GM18507 (cell line): Measurements from ENCODE around the gene TRIP6.

Experiments
- DNase-seq: peaks from one replicate; pipeline ENCODE4 v3.0.0; 2011; ENCODE audit warnings: low read depth; ENCODE audit not compliant: insufficient read length; ENCODE audit errors: extremely low spot score
- FAIRE-seq: peaks from 2 replicates; lab custom pipeline; 2011; peaks lifted over from hg19 to GRCh38; lab: Jason Lieb, UNC

The TRIP6 gene

GRCh38 chr7:100886936-100887515 is 19.8 kb downstream of the TRIP6 start:
- FAIRE-seq (no peak), DNase-seq (no peak)

GRCh38 chr7:100887516-100888290 is 20.5 kb downstream of the TRIP6 start:
- peak; percentile 98 for FAIRE-seq
- peak; percentile 70 for DNase-seq

- no peak for DNase-seq
- FAIRE-seq: no peak
Measured at GRCh38 chr7:100888291-100888987, 21.3 kb downstream of the TRIP6 start.

DNA sequence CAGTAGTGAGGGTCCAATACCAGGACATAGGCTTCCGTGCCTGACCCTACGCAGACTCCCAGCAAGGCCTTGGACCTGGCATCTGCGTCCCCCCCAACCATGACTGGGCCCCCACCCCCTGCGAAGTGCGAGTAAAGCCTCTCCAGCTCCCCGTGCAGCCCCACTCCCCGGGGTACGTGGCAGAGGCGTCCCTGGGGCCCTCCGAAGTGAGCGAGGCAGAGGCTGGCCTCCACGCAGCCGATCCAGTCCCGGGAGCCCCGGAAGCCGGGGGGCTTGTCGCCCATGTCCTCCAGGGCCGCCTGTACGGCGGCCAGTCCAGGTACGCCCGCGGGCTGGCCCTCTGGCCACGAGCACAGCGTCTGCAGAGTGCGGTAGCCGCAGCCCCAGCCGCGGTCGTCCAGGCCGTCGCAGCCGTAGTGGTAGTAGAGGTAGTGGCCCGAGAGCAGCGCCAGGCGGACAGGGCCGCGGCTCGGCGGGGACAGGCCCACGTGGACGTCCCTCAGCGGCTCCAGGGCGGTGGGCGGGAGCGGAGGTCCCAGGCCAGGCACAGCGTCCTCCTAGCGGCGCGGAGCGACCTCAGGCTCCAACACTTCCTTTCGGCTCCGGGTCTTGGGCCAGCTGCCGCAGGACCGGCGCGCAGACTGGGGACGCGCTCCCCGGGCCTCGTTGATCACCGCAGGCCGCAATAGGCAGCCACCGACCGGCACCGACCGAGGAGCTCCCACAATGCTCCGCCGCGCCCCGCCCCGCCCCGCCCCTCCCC is 22.0 kb downstream of the TRIP6 start, which contains the start of gene UFSP1:
Gene UFSP1, minus strand, starts transcription at position 728 of the 763 bp plus-strand sequence. Its CDS starts 444 bp downstream, at position 284.
- FAIRE-seq: no peak
- DNase-seq: no peak

GRCh38 chr7:100890653-100891567 is 23.7 kb downstream of the TRIP6 start:
- FAIRE-seq: no peak
- DNase-seq: no peak

DNA sequence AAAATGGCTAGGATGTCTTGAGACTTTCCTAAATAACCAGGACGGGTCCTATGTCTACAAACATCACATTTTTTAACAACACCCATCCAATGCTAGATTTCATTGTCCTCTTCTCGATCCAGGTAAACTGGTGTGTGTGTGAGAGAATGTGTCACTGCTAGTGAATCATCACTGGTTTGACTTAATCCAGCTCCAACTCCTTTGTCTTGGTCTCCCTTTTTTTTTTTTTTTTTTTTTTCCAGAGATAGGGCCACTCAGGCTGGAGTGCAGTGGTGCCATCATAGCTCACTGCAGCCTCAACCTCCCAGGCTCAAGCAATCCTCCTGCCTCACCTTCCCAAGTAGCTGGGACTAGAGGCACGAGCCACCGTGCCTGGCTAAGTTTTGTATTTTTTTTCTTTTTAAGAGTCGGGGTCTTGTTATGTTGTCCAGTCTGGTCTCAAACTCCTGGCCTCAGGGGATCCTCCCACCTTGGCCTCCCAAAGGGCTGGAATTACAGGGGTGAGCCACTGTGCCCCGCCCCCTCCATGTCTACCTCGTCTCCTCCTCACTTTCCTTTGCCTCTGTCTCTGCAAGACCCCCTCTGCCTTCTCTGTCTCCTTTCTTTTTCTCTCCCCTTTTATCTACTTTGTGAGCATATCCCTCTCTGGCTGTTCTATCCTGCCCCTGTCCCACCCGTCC is 24.5 kb downstream of the TRIP6 start:
- DNase-seq (no peak), FAIRE-seq (no peak)

DNA sequence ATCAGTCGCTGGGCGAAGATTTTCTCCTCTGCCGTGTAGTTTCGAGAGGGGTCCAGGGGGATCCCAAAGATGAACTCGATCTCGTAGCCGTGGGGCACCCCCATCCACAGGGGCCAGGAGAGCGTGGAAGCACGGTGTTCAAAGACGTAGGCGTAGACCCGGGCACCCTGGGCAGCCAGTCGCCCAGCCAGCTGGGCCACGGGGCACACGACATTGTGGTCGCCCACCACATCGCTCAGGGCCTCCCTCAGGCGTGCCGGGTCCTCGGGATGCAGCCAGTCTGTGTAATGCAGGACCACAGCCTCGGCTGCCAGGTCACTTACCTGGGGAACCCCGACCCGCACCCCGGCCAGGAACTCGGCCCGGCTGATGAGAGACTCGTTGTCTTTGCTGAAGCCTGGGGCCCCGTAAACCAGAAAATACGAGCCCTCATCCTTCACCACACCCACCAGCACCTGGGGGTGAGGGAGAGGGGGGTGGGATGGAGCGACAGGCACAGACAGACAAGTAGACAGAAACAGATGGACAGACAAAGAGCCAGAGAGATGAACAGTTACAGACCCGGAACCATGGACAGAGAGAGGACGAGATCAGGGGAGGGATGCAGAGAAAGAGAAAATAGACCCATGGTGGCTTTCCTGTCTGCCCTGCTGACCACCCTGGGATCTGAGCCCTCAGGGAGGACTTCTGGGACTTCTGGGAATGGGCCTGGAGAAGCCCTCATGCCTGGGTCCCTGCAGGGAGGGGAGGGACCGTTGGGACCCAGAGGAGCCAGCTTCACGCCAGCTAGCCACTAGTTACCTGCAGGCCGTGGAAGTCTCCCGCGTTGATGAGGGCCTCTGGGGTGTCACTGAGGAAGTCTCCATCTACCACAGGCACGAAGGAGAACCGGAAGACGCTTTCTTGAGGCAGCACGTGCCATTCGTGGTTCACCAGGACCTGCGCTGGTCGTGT is 25.5 kb downstream of the TRIP6 start:
- FAIRE-seq: no peak
- no peak for DNase-seq

GRCh38 chr7:100893318-100893895 is 26.2 kb downstream of the TRIP6 start:
- FAIRE-seq (no peak), DNase-seq (no peak)

GRCh38 chr7:100893910-100894721 is 26.9 kb downstream of the TRIP6 start:
- no peak for DNase-seq
- FAIRE-seq: no peak

GRCh38 chr7:100894860-100895700 is 27.9 kb downstream of the TRIP6 start:
- DNase-seq: no peak
- no peak for FAIRE-seq

- no peak for DNase-seq
- FAIRE-seq: no peak
Measured at GRCh38 chr7:100895701-100895955, 28.4 kb downstream of the TRIP6 start, which contains the start of gene ACHE. ACHE (minus strand) TSS chr7:100895888; CDS start chr7:100894232, 1,656 bp downstream.

DNA sequence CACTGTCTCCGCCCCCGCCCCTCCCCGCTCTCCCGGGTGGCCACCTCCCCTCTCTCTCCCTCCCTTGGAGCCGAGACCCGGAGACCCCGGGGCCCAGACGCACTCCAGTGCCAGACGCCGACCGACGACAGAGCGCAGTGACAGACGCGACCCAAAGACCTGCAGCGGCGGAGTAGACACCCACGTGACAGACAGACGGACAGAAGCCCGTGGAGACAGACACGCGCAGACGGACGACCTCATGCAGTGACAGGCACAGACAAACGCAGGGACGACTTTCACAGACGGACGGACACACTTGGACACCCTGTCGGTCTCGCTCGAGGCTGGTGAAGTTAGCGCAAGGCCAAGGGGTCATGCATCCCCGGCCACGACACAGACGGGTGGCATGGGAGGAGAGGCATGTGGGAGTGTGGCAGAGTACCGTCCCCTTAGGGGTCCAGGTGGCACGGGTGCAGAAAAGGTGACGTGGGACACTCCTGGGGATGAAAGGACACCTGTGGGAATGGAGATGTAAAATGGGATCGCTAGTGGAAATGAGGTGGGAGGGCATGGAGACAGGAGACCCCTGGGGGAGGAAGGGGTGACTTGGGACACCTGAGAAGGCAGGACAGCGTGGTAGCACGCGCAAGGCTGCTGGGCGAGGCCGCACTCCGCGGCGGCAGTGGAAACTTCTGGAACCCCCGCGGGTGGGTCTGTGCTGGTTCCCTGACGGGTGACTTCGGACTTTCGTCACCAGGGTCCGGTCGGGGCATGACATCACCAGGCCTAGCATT is 29.0 kb downstream of the TRIP6 start:
- DNase-seq (no peak), FAIRE-seq (no peak)

GRCh38 chr7:100896732-100897608 is 29.8 kb downstream of the TRIP6 start:
- FAIRE-seq (no peak), DNase-seq (no peak)
